Body of pancreas (tissue), 4 donors: Measurements from ENCODE around the gene NUDT9. TPM values are rescaled to one million over a fixed set of nuclear protein-coding genes. Genes with fewer than 3 reads are reported as not detected.
"Not testable (repeated sequence)": the region's sequence is repeated elsewhere in the genome, so short reads cannot be mapped to it uniquely, and the experiment has no call there.

Experiments used
- ATAC-seq: fragments of 150-250 bp; one replicate; pipeline ENCODE4 v1.9.1; 2016
- DNase-seq, 4 donors: peaks; one replicate each; pipeline ENCODE4 v3.0.0-alpha.2; 2019
- H3K27ac ChIP-seq, 4 donors: fragments of 200-600 bp; sonication (generic); 1 replicate in 3 of 4; 2 replicates in 1 of 4; pipeline versions ENCODE4 v1.5.1 to v1.6.1; 2016 to 2019; ENCODE audit warnings: mild to moderate bottlenecking in 1 of 4, mixed read lengths in 1 of 4, moderate library complexity in 1 of 4
- H3K27me3 ChIP-seq, 2 donors: fragments of 200-600 bp; sonication (generic); one replicate each; pipeline ENCODE4 v1.6.0; 2016; ENCODE audit warnings: mild to moderate bottlenecking in 1 of 2
- H3K36me3 ChIP-seq, 2 donors: fragments of 200-600 bp; sonication (generic); replicated peaks in 1 of 2; 2 replicates each; pipeline ENCODE4 v1.5.1; 2016; ENCODE audit warnings: low read depth in 2 of 2; ENCODE audit not compliant: insufficient read depth in 1 of 2
- H3K4me1 ChIP-seq: fragments of 200-600 bp; sonication (generic); one replicate; pipeline ENCODE4 v1.6.0; 2016
- H3K4me3 ChIP-seq, 2 donors: fragments of 200-600 bp; sonication (generic); 1 replicate in 1 of 2; 2 replicates in 1 of 2; pipeline ENCODE4 v1.5.1; 2016 to 2019
- H3K9me3 ChIP-seq, 3 donors: fragments of 200-600 bp; sonication (generic); 1 replicate in 2 of 3; 2 replicates in 1 of 3; pipeline ENCODE4 v1.5.1; 2016
- CTCF ChIP-seq, 7 experiments: fragments of 450-650 bp in 4 of 7; fragments of 200-600 bp in 3 of 7; sonication (generic) in 3 of 7; IDR thresholded peaks; one replicate each; pipeline ENCODE4 v1.5.1; 2016 to 2019; ENCODE audit warnings: antibody characterized with exemption in 7 of 7
- POLR2A ChIP-seq, 3 donors: fragments of 450-650 bp; IDR thresholded peaks; one replicate each; pipeline ENCODE4 v1.6.1; 2016; ENCODE audit warnings: antibody characterized with exemption in 3 of 3, mild to moderate bottlenecking in 2 of 3
- WGBS, 2 donors: methylation state at CpG; one replicate each; pipeline ENCODE4 v1.1.5; 2017; 5-methylcytosine and 5-hydroxymethylcytosine counted together
- intact Hi-C: fragments of 100-400 bp; cut with DNase I; formaldehyde crosslinking; loops from one replicate; pipeline ENCODE4 v1.15.1; 2023
- total RNA-seq, 2 donors: library from RNA; depleted of rRNA; stranded (reverse); fragments of >200 nt; gene quantifications; one replicate each; pipeline ENCODE4 v1.1.0, GENCODE V29; 2016

The NUDT9 gene
- total RNA-seq, 2 donors from 2014 or later: 22.7 to 32.2 TPM

GRCh38 chr4:87382931-87383330 is 39.4 kb upstream of the NUDT9 start:
- TF ChIP-seq CTCF (IDR thresholded peaks at IDR 0.05) (no peak), POLR2A (IDR thresholded peaks at IDR 0.05) (no peak)
- H3K27ac ChIP-seq: no peak overlapping the region

GRCh38 chr4:87384466-87385132 is 37.8 kb upstream of the NUDT9 start:
- ATAC-seq, H3K9me3 ChIP-seq, H3K27me3 ChIP-seq, H3K36me3 ChIP-seq, H3K4me3 ChIP-seq, H3K27ac ChIP-seq, DNase-seq: not testable (repeated sequence)
- 87 to 97% methylated on average over 9 of the region's 9 CpGs for WGBS, 2 donors
- intact Hi-C loops: loop anchor here (10.0 kb wide), 1 partner anchor 70 kb away; no protein-coding TSS in a partner anchor
- H3K4me1 ChIP-seq: peaks cover 21% of the 10 kb centered on the region

More at GRCh38 chr4:87382931-87383330, 39.4 kb upstream of the NUDT9 start:
- H3K27me3 ChIP-seq: no peaks in the 10 kb centered on the region
- no peak overlapping the region for H3K4me3 ChIP-seq
- no peak for DNase-seq
- H3K36me3 ChIP-seq: no peaks in the 10 kb centered on the region
- WGBS, 2 donors: 84 to 88% methylated on average over 3 of the region's 3 CpGs
- ATAC-seq: no peak
- no peaks in the 10 kb centered on the region for H3K9me3 ChIP-seq
- intact Hi-C loops: loop anchor here (10.0 kb wide), 1 partner anchor 72 kb away; no protein-coding TSS in a partner anchor
- peaks cover 6% of the 10 kb centered on the region for H3K4me1 ChIP-seq

GRCh38 chr4:87387237-87387636 is 35.1 kb upstream of the NUDT9 start:
- 81 to 90% methylated on average over 3 of the region's 3 CpGs for WGBS, 2 donors
- intact Hi-C loops: loop anchor here (10.0 kb wide), 1 partner anchor 68 kb away; no protein-coding TSS in a partner anchor
- DNase-seq (no peak), ATAC-seq (no peak)
- Histone ChIP-seq H3K4me1 (peaks cover 35% of the 10 kb centered on the region), H3K36me3 (no peaks in the 10 kb centered on the region), H3K9me3 (no peaks in the 10 kb centered on the region), H3K27ac (no peak overlapping the region), H3K4me3 (no peak overlapping the region), H3K27me3 (no peaks in the 10 kb centered on the region)
- no peak for TF ChIP-seq POLR2A (IDR thresholded peaks at IDR 0.05)
- no peak for TF ChIP-seq CTCF (IDR thresholded peaks at IDR 0.05)

DNA sequence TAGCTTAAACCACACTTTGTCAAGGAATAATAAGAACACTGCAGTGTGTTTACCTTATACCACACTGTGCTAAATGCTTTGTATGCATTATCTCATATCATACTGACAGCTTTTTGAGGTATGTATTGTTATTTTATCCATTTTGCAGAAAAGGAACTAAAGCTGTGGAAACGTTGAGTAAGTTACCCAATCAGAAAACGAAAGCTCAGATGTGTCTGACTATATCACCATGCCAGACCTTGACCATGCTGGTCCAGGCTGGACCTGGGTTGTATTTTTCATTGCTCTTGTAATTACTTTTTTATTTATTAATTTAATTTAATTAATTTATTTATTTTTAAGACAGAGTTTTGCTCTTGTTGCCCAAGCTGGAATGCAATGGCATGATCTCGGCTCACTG is 33.5 kb upstream of the NUDT9 start:
- no peak overlapping the region for H3K27ac ChIP-seq
- intact Hi-C loops: loop anchor here (10.0 kb wide), 1 partner anchor 66 kb away; no protein-coding TSS in a partner anchor
- no peak for ATAC-seq
- H3K4me3 ChIP-seq: no peak overlapping the region
- no peaks in the 10 kb centered on the region for H3K27me3 ChIP-seq
- 66 to 87% methylated on average over 3 of the region's 3 CpGs for WGBS, 2 donors
- peaks cover 36% of the 10 kb centered on the region for H3K4me1 ChIP-seq
- no peak for TF ChIP-seq CTCF (IDR thresholded peaks at IDR 0.05)
- no peak for TF ChIP-seq POLR2A (IDR thresholded peaks at IDR 0.05)
- H3K36me3 ChIP-seq: no peaks in the 10 kb centered on the region
- DNase-seq: no peak
- H3K9me3 ChIP-seq: no peaks in the 10 kb centered on the region

GRCh38 chr4:87390055-87390454 is 32.3 kb upstream of the NUDT9 start:
- intact Hi-C loops, H3K9me3 ChIP-seq, ATAC-seq, H3K27me3 ChIP-seq, H3K36me3 ChIP-seq: not testable (repeated sequence)
- DNase-seq: peak in 1 of 4 donors; percentile 17
- Histone ChIP-seq H3K4me3 (peak overlapping the region in 1 of 2 donors; percentile 72), H3K27ac (peak overlapping the region in 1 of 4 donors; percentile 89), H3K4me1 (peaks cover 36% of the 10 kb centered on the region)
- 66 to 68% methylated on average over 20 of the region's 20 CpGs for WGBS, 2 donors

GRCh38 chr4:87390551-87390890 is 31.9 kb upstream of the NUDT9 start:
- intact Hi-C loops: no loop called here
- DNase-seq (no peak), ATAC-seq (no peak)
- no peaks in the 10 kb centered on the region for H3K9me3 ChIP-seq
- H3K4me1 ChIP-seq: peaks cover 36% of the 10 kb centered on the region
- peak overlapping the region; percentile 51 to 72 for H3K4me3 ChIP-seq
- peak overlapping the region; percentile 64 to 89 (median 82) for H3K27ac ChIP-seq
- TF ChIP-seq POLR2A (IDR thresholded peaks at IDR 0.05) (no peak), CTCF (IDR thresholded peaks at IDR 0.05) (no peak)
- H3K36me3 ChIP-seq: no peaks in the 10 kb centered on the region
- H3K27me3 ChIP-seq: no peaks in the 10 kb centered on the region
